Stomach (tissue), 9 donors: Measurements from ENCODE around the gene CALR. TPM values are rescaled to one million over a fixed set of nuclear protein-coding genes. Genes with fewer than 3 reads are reported as not detected.

Source experiments
- DNase-seq, 2 donors: peaks; one replicate each; pipeline versions ENCODE4 v3.0.0 to v3.0.0-alpha.2; 2013 to 2019
- H3K27ac ChIP-seq, 5 donors: fragments of 200-600 bp in 4 of 5; sonication (generic) in 4 of 5; one replicate each; pipeline ENCODE4 v1.5.1; 2013 to 2019; ENCODE audit warnings: mild to moderate bottlenecking in 1 of 5, moderate library complexity in 1 of 5
- H3K27me3 ChIP-seq, 3 donors: fragments of 200-600 bp; sonication (generic); one replicate each; pipeline ENCODE4 v1.5.1; 2017 to 2019; ENCODE audit warnings: mixed run types in 1 of 3
- H3K36me3 ChIP-seq, 4 donors: fragments of 200-600 bp; sonication (generic); 1 replicate in 3 of 4; 2 replicates in 1 of 4; pipeline ENCODE4 v1.5.1; 2016 to 2019
- H3K4me1 ChIP-seq, 4 donors: fragments of 200-600 bp; sonication (generic); one replicate each; pipeline ENCODE4 v1.5.1; 2016 to 2019
- H3K4me3 ChIP-seq, 4 donors: fragments of 200-600 bp; sonication (generic) in 3 of 4; one replicate each; pipeline ENCODE4 v1.5.1; 2016 to 2019; ENCODE audit warnings: mild to moderate bottlenecking in 1 of 4
- H3K9me3 ChIP-seq, 4 donors: fragments of 200-600 bp; sonication (generic); one replicate each; pipeline ENCODE4 v1.5.1; 2016 to 2019
- EP300 ChIP-seq: sonication (generic); formaldehyde crosslinking; IDR thresholded peaks from one replicate; pipeline ENCODE4 v1.6.1; 2017; ENCODE audit warnings: antibody characterized with exemption
- POLR2A ChIP-seq, 4 donors: fragments of 450-650 bp; IDR thresholded peaks; one replicate each; pipeline ENCODE4 v1.6.1; 2016; ENCODE audit warnings: antibody characterized with exemption in 4 of 4, control low read depth in 2 of 4, mild to moderate bottlenecking in 1 of 4, moderate library complexity in 1 of 4
- POLR2AphosphoS5 ChIP-seq, 3 donors: sonication (generic); formaldehyde crosslinking; IDR thresholded peaks; one replicate each; pipeline ENCODE4 v1.6.1; 2016; ENCODE audit warnings: antibody characterized with exemption in 3 of 3
- WGBS, 5 donors: extraction: QIAGEN DNeasy Blood & Tissue Kit in 3 of 5; methylation state at CpG; one replicate each; pipeline versions ENCODE4 v1.1.5 to v1.1.7; 2013 to 2018; 5-methylcytosine and 5-hydroxymethylcytosine counted together
- intact Hi-C: fragments of 100-400 bp; cut with DNase I; formaldehyde crosslinking; loops from one replicate; pipeline ENCODE4 v1.15.1; 2023; ENCODE audit warnings: low total_unique reads
- polyA plus RNA-seq, 3 donors: library from polyadenylated mRNA; stranded (reverse); fragments of 200-250 nt; gene quantifications; one replicate each; pipeline ENCODE4 v1.2.3, GENCODE V29; 2013
- total RNA-seq, 5 donors: library from RNA; depleted of rRNA; stranded (reverse); fragments of >200 nt; gene quantifications; one replicate each; pipeline versions ENCODE4 v1.1.0 to v1.2.3, GENCODE V29; 2014 to 2016
- TF ChIP-seq, protein P1 (sequence below), 7 experiments: fragments of 450-650 bp in 4 of 7; fragments of 200-600 bp in 3 of 7; sonication (generic) in 3 of 7; IDR thresholded peaks; one replicate each; pipeline ENCODE4 v1.5.1; 2016 to 2019; ENCODE audit warnings: antibody characterized with exemption in 7 of 7, control low read depth in 2 of 7, mild to moderate bottlenecking in 1 of 7
- donor health status: healthy with polysubstance abuse.
- donor health status: Bipolar disorder and iron deficiency.
- donor health status: healthy.

The CALR gene
- total and polyA plus RNA-seq, 8 donors, result 71.2 to 947 (median 354) TPM

DNA sequence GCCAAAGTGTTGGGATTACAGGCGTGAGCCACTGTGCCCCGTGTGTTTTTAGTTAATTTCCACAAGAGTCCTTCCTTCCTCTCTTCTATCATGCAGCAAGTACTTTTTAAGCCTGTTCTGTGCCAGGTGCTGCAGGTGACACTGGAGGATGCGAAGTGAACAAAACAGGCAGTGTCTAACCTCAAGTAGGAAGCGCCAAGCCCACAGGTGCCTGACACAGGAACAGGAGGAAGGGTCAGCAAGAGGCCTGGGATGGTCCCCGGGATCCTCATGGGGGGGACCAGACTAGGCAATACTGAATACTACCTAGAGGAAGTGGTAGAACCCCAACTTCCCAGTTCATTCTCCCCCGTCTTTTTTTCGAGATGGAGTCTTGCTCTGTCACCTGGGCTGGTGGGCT lies 1.8 kb upstream of the CALR start:
- no peak for TF ChIP-seq POLR2AphosphoS5 (IDR thresholded peaks at IDR 0.05)
- TF ChIP-seq EP300, result no peak
- TF ChIP-seq, protein P1, sequence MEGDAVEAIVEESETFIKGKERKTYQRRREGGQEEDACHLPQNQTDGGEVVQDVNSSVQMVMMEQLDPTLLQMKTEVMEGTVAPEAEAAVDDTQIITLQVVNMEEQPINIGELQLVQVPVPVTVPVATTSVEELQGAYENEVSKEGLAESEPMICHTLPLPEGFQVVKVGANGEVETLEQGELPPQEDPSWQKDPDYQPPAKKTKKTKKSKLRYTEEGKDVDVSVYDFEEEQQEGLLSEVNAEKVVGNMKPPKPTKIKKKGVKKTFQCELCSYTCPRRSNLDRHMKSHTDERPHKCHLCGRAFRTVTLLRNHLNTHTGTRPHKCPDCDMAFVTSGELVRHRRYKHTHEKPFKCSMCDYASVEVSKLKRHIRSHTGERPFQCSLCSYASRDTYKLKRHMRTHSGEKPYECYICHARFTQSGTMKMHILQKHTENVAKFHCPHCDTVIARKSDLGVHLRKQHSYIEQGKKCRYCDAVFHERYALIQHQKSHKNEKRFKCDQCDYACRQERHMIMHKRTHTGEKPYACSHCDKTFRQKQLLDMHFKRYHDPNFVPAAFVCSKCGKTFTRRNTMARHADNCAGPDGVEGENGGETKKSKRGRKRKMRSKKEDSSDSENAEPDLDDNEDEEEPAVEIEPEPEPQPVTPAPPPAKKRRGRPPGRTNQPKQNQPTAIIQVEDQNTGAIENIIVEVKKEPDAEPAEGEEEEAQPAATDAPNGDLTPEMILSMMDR (IDR thresholded peaks at IDR 0.05), result no peak
- no peak for TF ChIP-seq POLR2A (IDR thresholded peaks at IDR 0.05)

DNA sequence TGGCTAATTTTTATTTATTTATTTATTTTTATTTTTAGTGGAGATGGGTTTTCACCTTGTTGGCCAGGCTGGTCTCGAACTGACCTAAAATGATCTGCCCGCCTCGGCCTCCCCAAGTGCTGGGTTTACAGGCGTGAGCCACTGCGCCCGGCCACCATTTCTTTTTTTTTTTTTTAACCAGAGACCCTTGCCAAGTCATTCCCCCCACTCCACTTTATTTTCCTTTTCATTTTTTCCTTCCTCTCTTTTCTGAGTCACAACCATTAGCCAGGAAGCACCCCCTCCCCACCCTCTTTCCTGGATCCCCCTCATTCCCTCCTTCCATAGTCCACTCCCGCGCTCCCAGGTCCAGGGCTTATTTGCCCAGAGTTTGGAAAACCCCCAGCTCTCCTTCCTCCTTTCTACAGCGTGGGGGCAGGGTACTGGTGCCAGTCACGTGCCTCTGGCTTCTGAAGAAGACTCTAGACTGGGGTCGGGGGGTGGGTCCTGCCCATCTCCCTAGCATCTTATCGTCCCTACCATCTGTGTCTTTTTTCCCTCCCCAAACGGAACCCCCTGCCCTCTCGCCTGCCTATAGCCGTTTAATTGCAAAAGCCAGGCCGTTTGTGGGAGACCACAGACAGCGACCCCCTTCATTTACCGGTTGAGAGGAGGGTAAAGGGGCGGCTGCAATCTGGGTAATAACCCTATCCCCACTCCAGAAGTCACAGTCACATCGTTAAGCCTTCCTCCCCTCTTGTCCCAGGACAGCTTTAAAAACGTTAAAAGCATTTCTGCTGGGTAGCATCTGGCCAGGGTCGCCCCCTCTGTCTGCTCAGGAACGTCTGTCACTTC lies 1.1 kb upstream of the CALR start:
- WGBS, 5 donors, result 21 to 29% (median 23%) methylated on average over 23 of the region's 23 CpGs
- peak overlapping the region; percentile 89 to 100 (median 98) for H3K4me3 ChIP-seq
- H3K4me1 ChIP-seq, result peaks cover 40 to 63% (median 55%) of the 10 kb centered on the region in 4 donors
- H3K27me3 ChIP-seq, result no peaks in the 10 kb centered on the region
- no peaks in the 10 kb centered on the region for H3K9me3 ChIP-seq
- H3K27ac ChIP-seq, result peak overlapping the region; percentile 50 to 96 (median 94)
- peak in 1 of 2 donors; percentile 74 for DNase-seq
- intact Hi-C loops, result loop anchor here (10.0 kb wide), 1 partner anchor 53 kb away; the partner anchor contains the start of genes DNASE2 and KLF1
- H3K36me3 ChIP-seq, result peaks cover 26 to 30% (median 28%) of the 10 kb centered on the region in 4 donors
- TF ChIP-seq POLR2A (IDR thresholded peaks at IDR 0.05) (no peak), POLR2AphosphoS5 (IDR thresholded peaks at IDR 0.05) (no peak), EP300 (no peak)
- TF ChIP-seq, protein P1 (IDR thresholded peaks at IDR 0.05), result no peak

More for the DNA sequence above, 1.8 kb upstream of the CALR start:
- peaks cover 20 to 23% (median 21%) of the 10 kb centered on the region in 4 donors for H3K36me3 ChIP-seq
- intact Hi-C loops, result loop anchor here (10.0 kb wide), 1 partner anchor 52 kb away; the partner anchor contains the start of genes DNASE2 and KLF1
- no peaks in the 10 kb centered on the region for H3K9me3 ChIP-seq
- H3K4me3 ChIP-seq, result no peak overlapping the region
- no peak for DNase-seq
- peaks cover 44 to 63% (median 52%) of the 10 kb centered on the region in 4 donors for H3K4me1 ChIP-seq
- no peak overlapping the region for H3K27ac ChIP-seq
- 53 to 76% (median 68%) methylated on average over 7 of the region's 7 CpGs for WGBS, 5 donors
- no peaks in the 10 kb centered on the region for H3K27me3 ChIP-seq

DNA sequence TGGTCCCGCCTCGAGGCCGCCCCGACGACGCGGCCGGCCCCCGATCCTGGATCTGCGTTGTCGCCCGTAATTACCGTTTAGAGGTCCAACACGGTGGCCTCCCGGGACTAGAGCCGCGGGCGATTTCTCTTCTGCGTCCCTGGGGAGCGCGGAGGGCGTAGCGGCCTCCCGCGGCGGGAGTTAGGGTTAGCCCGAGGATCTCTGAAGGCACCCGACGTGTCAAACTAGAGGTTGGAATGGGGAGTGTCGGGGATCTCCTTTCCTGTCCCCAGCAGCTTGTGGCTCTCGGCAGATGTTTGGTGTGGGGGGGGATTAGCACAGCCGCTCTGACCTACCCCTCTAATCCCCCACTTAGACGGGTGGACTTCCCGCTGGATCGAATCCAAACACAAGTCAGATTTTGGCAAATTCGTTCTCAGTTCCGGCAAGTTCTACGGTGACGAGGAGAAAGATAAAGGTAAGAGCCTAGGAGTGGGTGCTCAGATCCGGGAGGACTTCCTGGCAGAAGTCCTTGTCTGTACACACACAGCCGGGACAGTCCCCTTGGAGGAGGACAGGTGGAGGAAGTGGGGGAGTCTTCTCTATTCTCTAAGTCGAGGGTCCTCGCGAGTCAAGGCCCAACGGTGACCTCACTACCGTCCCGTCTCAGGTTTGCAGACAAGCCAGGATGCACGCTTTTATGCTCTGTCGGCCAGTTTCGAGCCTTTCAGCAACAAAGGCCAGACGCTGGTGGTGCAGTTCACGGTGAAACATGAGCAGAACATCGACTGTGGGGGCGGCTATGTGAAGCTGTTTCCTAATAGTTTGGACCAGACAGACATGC lies 581 bp downstream of the CALR start:
- Histone ChIP-seq H3K27me3 (no peaks in the 10 kb centered on the region), H3K4me1 (peaks cover 30 to 70% (median 61%) of the 10 kb centered on the region in 4 donors), H3K9me3 (no peaks in the 10 kb centered on the region), H3K4me3 (peak overlapping the region; percentile 89 to 100 (median 98)), H3K27ac (peak overlapping the region; percentile 87 to 96 (median 94)), H3K36me3 (peaks cover 43 to 47% (median 45%) of the 10 kb centered on the region in 4 donors)
- TF ChIP-seq, protein P1 (IDR thresholded peaks at IDR 0.05), result peak in 3 of 7 experiments; percentile 8 to 20 (median 9)
- no peak for TF ChIP-seq EP300
- TF ChIP-seq POLR2AphosphoS5 (IDR thresholded peaks at IDR 0.05), result no peak
- no peak for TF ChIP-seq POLR2A (IDR thresholded peaks at IDR 0.05)
- WGBS, 5 donors, result 0 to 1% (median 0%) methylated on average over 27 to 54 of the region's 54 CpGs
- DNase-seq, result peak in 1 of 2 donors; percentile 68
- intact Hi-C loops, result loop anchor here (10.0 kb wide), 1 partner anchor 54 kb away; the partner anchor contains the start of genes DNASE2 and KLF1

DNA sequence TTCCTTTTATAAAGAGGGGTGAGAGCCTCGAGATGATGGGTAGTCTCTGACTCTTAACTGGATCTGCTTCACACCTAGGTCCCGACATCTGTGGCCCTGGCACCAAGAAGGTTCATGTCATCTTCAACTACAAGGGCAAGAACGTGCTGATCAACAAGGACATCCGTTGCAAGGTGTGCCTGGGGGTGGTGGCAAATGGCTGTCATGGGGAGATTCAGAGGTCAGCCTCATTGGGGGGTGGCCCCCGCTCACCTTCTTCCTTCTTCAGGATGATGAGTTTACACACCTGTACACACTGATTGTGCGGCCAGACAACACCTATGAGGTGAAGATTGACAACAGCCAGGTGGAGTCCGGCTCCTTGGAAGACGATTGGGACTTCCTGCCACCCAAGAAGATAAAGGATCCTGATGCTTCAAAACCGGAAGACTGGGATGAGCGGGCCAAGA lies 1.6 kb downstream of the CALR start:
- intact Hi-C loops, result loop anchor here (10.0 kb wide), 1 partner anchor 55 kb away; the partner anchor contains the start of genes DNASE2 and KLF1
- TF ChIP-seq, protein P1 (IDR thresholded peaks at IDR 0.05), result no peak
- TF ChIP-seq EP300 (no peak), POLR2AphosphoS5 (IDR thresholded peaks at IDR 0.05) (no peak), POLR2A (IDR thresholded peaks at IDR 0.05) (no peak)
- 20 to 38% (median 35%) methylated on average over 8 to 10 of the region's 10 CpGs for WGBS, 5 donors
- H3K36me3 ChIP-seq, result peaks cover 53 to 57% (median 55%) of the 10 kb centered on the region in 4 donors
- H3K4me3 ChIP-seq, result peak overlapping the region; percentile 89 to 100 (median 98)
- peak overlapping the region in 4 of 5 donors; percentile 93 to 96 (median 95) for H3K27ac ChIP-seq
- peaks cover 30 to 76% (median 68%) of the 10 kb centered on the region in 4 donors for H3K4me1 ChIP-seq
- no peak for DNase-seq
- no peaks in the 10 kb centered on the region for H3K27me3 ChIP-seq
- H3K9me3 ChIP-seq, result no peaks in the 10 kb centered on the region
